GM18873 (cell line): ENCODE results near the gene ETFB.
A peak's percentile ranks its signal among the peaks of the same experiment; 100 is the strongest.

Source experiments
- ATAC-seq: cut with Tn5 transposase; IDR thresholded peaks from one replicate; pipeline ENCODE4 v1.9.1; 2021; ENCODE audit warnings: mild to moderate bottlenecking, moderate library complexity, moderate number of reproducible peaks; ENCODE audit not compliant: unreplicated experiment, low FRiP score

The ETFB gene

GRCh38 chr19:51375504-51376221 is 9.5 kb upstream of the ETFB start:
- ATAC-seq: no peak

DNA sequence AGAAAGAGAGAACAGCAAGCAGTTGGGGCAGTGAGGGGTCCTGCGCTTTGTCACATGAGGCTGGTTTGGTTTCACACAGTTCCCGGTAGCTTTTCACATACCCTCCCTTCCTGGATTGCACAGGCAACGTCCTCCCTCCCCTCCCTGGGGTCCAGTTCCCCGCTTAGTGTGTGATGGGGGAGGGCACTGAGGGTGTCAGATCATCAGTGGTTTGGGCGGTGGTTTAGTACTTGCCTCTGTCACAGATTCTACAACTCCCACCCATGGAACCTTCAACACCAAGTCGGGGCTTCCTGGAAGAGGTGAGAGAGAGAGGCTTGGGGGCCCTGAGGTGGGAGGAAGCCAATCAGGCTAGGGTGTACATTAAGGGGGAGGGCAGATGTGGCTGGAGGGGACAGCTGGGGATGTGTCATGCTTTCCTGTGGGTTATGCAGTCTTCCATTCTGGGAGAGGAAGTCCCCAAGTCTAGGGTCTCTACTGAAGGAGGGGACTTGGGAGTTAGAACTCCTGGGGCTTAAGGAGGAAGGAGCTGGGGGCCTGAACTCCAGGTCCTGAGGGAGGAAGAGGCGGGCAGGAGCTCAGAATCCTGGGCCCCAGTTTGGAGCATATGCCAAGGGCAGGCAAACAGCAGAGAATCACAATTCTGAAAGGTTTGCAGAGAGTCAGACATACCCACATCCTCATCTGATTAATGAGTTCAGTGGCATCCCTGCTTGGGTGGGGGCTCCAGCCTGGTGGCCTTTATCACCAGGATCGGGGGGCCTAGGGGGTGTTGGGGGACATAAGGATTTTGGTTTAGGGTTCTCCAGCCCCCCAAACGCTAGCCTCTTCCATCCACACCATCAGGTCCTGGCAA is 6.7 kb upstream of the ETFB start, which contains the start of gene NKG7:
NKG7 (minus strand) TSS at position 6 of the 856 bp plus-strand sequence. CDS start 119 bp downstream, outside the sequence.
- no peak for ATAC-seq

DNA sequence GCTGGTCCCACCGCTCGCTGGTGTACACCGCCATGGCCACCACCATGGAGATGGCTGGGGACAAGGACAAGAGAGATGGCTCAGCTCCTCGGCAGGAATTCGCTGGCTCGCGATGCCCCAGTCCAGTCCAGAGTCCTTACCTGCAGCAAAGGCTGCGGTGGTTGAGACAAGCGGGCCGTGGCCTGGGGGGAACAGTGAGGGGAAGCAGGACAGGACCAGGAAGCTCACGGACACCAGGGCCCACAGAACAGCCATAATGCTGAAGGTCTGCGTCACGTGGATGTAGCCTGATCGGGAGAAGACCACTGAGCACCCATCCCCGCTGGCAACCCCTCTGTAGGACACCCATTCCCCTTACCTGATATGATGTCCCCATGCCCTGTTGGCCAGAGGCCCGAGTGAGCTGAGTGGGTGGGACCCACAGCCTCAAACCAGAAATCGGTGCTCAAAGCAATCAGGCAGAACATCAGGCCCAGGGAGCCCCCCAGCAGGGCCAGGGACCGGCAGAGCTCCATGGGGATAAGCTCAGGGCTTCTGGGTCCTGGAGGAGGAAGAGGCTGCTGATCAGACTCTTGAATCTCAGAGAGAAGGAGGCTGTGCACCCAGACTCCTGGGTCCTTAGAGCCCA is 5.9 kb upstream of the ETFB start:
- no peak for ATAC-seq

DNA sequence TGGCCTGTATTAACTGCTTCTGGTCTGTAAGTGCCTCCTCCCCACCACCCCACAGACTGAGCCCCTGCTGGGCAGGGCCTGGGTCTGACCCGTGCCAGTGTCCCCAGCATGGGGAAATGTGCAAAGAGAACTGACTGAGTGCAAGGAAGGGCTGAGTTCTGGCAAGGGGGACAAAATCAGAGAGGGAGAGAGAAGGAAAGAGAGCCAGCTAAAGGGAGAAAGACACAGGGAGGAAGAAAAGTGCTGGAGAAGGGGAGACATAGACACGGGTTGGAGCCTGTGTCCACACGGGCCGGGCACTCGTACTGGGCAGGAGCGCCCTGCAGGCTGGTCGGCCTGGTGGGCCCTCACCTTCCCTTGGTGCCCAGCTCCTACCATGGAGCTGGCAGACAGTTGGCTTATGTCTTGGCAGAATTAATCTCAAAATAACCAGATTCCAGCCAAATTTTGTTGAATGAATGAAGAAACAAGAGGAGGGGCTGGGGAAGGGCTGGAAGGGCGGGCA is 5.0 kb upstream of the ETFB start:
- ATAC-seq: no peak

DNA sequence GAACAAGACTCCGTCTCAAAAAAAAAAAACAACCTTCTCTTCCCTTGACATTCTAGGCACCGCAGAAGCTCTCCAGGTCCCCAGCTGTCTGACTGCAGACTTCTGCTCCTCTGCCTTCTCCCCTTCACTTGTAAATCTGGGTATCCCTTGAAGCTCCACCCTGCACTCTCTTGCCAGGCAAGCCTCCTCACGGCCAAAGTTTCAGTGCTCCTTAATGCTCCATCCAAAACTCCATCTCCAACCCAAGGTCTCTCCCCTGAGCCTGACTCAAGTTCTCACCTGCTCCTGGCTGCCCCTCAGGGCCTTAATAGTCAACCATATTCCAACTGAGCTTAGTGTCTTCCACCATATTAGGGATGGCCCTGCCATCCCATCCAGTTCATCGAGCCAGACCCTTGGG is 4.0 kb upstream of the ETFB start:
- no peak for ATAC-seq

GRCh38 chr19:51368366-51369282 is 2.4 kb upstream of the ETFB start, which contains the start of gene CLDND2:
Gene CLDND2, minus strand, starts transcription at chr19:51369003. Its CDS starts 426 bp downstream, at chr19:51368577.
- ATAC-seq: no peak

- ATAC-seq: peak; percentile 65
Observed at GRCh38 chr19:51367565-51368365, 1.6 kb upstream of the ETFB start.

DNA sequence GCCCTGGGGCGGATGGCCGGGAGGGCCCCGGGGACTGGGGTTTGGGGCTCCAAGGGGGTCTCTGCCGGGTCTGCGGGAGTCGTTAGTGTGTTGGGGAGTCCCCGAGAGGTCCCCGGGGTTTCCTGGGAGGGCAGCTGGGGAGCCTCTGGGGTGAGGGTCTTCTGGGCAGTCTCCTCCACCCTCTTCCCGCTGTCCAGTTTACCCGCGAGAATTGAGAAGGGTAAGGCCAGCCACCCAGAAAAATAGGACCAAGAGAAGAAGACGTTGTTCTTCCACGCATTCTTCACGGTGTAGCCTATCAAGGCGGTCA is 1.0 kb upstream of the ETFB start:
- no peak for ATAC-seq

DNA sequence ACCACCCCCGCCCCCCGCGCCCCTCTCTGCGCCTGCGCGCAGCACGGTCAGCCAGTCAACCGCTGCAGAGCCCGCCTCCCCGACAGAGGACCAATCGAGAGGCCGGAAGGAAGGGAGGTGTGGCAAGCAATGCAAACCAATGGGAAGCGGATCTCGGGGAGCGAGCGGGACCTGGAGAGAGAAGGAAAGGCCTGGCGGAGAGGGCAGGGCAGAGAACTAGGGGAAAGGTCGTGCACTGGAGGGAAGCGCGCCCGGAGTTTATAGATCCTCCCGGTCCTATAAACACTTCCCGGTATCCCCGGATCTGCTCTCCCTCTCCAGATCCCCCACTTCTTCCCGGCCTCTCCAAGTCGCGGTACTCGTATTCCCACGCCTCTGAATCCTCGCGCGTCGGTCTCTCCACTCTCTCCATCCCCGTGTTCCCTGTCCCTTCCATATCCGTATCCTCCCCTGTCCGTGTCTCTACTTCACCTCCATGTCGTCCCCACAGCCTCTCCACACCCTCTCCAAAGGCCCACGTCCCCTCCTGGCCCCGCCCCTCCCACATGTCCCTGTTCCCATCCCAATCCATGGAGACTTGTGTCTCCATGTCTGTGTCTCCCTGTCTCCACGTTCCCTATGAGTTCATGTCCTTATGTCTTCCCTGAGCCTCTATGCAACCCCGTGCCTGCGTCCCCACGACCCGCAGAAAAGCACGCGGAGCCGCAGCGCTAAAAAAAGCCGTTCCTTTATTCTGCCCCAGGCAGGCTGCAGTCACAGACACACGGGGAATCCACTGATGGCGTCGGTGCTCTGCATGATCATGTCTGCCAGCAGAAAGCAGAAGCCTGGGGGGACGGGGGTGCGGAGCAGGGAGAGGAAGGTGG is 434 bp upstream of the ETFB start:
- ATAC-seq: peak; percentile 37

- no peak for ATAC-seq
Observed at GRCh38 chr19:51365211-51365964, 800 bp downstream of the ETFB start.

GRCh38 chr19:51364200-51365106 is 1.7 kb downstream of the ETFB start:
- no peak for ATAC-seq

GRCh38 chr19:51361239-51361638 is 4.9 kb downstream of the ETFB start:
- ATAC-seq: no peak

GRCh38 chr19:51359294-51359693 is 6.9 kb downstream of the ETFB start:
- no peak for ATAC-seq

- no peak for ATAC-seq
Observed at GRCh38 chr19:51357952-51358351, 8.2 kb downstream of the ETFB start.

GRCh38 chr19:51356159-51356801 is 9.9 kb downstream of the ETFB start:
- ATAC-seq: no peak

DNA sequence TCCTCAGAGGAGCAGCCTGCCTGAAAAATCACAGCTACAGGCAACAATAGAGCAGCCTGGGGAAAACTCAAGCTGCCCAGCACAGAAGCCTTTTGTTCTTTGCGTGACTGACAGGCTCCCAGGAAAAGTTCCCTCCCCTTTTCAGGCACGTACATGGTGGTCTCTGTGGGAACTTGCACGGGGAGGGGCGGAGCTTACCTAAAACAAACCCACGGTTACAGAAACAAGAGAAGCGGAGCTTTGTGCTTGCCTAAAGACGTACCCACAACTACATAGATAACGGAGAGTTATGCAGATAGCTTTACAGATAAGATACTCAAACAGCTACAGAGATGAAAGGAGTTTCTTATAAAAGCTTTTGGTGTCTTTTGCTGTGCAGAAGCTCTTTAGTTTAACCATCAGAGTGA is 11.4 kb downstream of the ETFB start:
- ATAC-seq: no peak
